Effector memory CD4-positive, alpha-beta T cell (primary cell): ENCODE measurements around the gene UBE4A.

ENCODE experiments used
- DNase-seq, 3 donors: peaks; one replicate each; pipeline ENCODE4 v3.0.0-alpha.2; 2020
- H3K27ac ChIP-seq: 2 replicates; pipeline ENCODE4 v1.7.0; 2013; ENCODE audit warnings: mild to moderate bottlenecking, low read length, moderate library complexity; ENCODE audit not compliant: insufficient read depth, poor library complexity, severe bottlenecking
- H3K27me3 ChIP-seq: replicated peaks from 2 replicates; pipeline ENCODE4 v1.7.0; 2013; ENCODE audit warnings: mild to moderate bottlenecking, low read length; ENCODE audit not compliant: insufficient read depth, control insufficient read depth, poor library complexity, severe bottlenecking
- H3K36me3 ChIP-seq: 2 replicates; pipeline ENCODE4 v1.7.0; 2013; ENCODE audit warnings: mild to moderate bottlenecking, low read length, moderate library complexity; ENCODE audit not compliant: control insufficient read depth, insufficient read depth
- H3K4me1 ChIP-seq: 2 replicates; pipeline ENCODE4 v1.7.0; 2013; ENCODE audit warnings: low read length, mild to moderate bottlenecking; ENCODE audit not compliant: control insufficient read depth, insufficient read depth, poor library complexity, severe bottlenecking
- H3K4me3 ChIP-seq: 2 replicates; pipeline ENCODE4 v1.7.0; 2013; ENCODE audit warnings: low read length, low read depth, mild to moderate bottlenecking; ENCODE audit not compliant: insufficient read depth, poor library complexity, severe bottlenecking
- H3K9me3 ChIP-seq: 2 replicates; pipeline ENCODE4 v1.7.0; 2013; ENCODE audit warnings: mild to moderate bottlenecking, low read length, moderate library complexity; ENCODE audit not compliant: control insufficient read depth

The UBE4A gene

GRCh38 chr11:118364956-118365615 is 5.7 kb downstream of the UBE4A start:
- Histone ChIP-seq H3K36me3 (peaks cover 56% of the 10 kb centered on the region), H3K9me3 (no peaks in the 10 kb centered on the region), H3K4me3 (no peak overlapping the region), H3K27ac (no peak overlapping the region), H3K27me3 (no peaks in the 10 kb centered on the region), H3K4me1 (no peaks in the 10 kb centered on the region)
- no peak for DNase-seq

GRCh38 chr11:118366287-118366686 is 6.9 kb downstream of the UBE4A start:
- Histone ChIP-seq H3K4me3 (no peak overlapping the region), H3K36me3 (peaks cover 68% of the 10 kb centered on the region), H3K4me1 (no peaks in the 10 kb centered on the region), H3K9me3 (no peaks in the 10 kb centered on the region), H3K27me3 (no peaks in the 10 kb centered on the region), H3K27ac (no peak overlapping the region)
- DNase-seq: no peak

- H3K4me1 ChIP-seq: no peaks in the 10 kb centered on the region
- no peaks in the 10 kb centered on the region for H3K9me3 ChIP-seq
- peaks cover 98% of the 10 kb centered on the region for H3K36me3 ChIP-seq
These were observed 11.4 kb downstream of the UBE4A start for GRCh38 chr11:118370774-118371173.

DNA sequence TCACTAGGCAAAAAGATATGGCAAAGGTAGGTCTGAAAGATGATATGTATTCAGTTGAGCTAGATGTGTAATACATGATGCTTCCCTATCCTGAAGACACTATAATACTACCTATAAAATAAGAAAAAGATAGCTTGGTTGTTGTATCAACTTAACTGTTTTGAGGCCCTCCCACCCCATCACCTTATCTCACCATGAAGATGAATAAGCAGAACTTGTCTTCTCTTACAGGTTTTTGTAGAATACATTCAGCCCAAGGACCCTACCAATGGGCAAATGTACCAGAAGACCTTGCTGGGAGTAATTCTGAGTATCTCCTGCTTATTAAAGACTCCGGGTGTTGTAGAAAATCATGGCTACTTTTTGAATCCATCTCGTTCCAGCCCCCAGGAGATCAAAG is 13.9 kb downstream of the UBE4A start:
- Histone ChIP-seq H3K36me3 (peaks cover 96% of the 10 kb centered on the region), H3K27me3 (no peaks in the 10 kb centered on the region), H3K4me3 (no peak overlapping the region), H3K27ac (no peak overlapping the region), H3K9me3 (no peaks in the 10 kb centered on the region), H3K4me1 (no peaks in the 10 kb centered on the region)
- DNase-seq: no peak

More at GRCh38 chr11:118370774-118371173, 11.4 kb downstream of the UBE4A start:
- Histone ChIP-seq H3K4me3 (no peak overlapping the region), H3K27me3 (no peaks in the 10 kb centered on the region), H3K27ac (no peak overlapping the region)
- DNase-seq: no peak

DNA sequence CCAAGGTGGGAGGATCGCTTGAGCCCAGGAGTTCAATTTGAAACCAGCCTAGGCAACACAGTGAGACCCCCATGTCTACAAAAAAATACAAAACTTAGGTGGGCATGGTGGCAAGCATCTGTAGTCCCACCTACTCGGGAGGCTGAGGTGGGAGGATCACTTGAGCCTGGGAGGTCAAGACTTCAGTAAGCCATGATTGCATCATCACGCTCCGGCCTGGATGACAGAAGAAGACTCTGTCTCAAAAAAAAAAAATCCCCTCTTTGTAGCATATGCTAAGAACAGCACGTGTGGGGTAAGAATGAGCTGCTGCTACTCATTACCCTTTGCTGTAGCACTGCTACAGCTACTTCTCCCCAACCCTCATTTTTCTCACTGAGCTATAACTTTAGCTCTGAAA is 14.5 kb downstream of the UBE4A start:
- Histone ChIP-seq H3K4me1 (no peaks in the 10 kb centered on the region), H3K27ac (no peak overlapping the region), H3K9me3 (no peaks in the 10 kb centered on the region), H3K27me3 (no peaks in the 10 kb centered on the region), H3K36me3 (peaks cover 96% of the 10 kb centered on the region), H3K4me3 (no peak overlapping the region)
- DNase-seq: no peak

DNA sequence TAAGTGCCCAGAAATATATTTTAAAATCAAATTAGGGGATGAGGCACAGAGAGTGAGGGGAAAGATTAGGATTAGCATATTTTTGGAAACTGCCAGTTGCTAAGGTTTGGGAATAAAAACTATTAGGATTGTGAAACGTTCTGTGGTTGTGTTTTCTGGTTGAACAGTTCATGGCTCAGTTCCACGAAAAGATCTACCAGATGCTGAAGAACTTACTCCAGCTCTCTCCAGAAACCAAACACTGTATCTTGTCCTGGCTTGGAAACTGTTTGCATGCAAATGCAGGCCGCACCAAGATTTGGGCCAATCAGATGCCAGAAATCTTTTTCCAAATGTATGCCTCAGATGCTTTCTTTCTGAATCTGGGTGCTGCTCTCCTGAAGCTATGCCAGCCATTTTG is 15.3 kb downstream of the UBE4A start:
- H3K27ac ChIP-seq: no peak overlapping the region
- H3K4me1 ChIP-seq: no peaks in the 10 kb centered on the region
- H3K27me3 ChIP-seq: no peaks in the 10 kb centered on the region
- no peak for DNase-seq
- peaks cover 95% of the 10 kb centered on the region for H3K36me3 ChIP-seq
- no peak overlapping the region for H3K4me3 ChIP-seq
- no peaks in the 10 kb centered on the region for H3K9me3 ChIP-seq

- Histone ChIP-seq H3K36me3 (peaks cover 95% of the 10 kb centered on the region), H3K4me3 (no peak overlapping the region), H3K27ac (no peak overlapping the region), H3K4me1 (no peaks in the 10 kb centered on the region), H3K27me3 (no peaks in the 10 kb centered on the region), H3K9me3 (no peaks in the 10 kb centered on the region)
- no peak for DNase-seq
These were observed 16.6 kb downstream of the UBE4A start for GRCh38 chr11:118375978-118376377.

GRCh38 chr11:118379497-118379896 is 20.1 kb downstream of the UBE4A start:
- no peaks in the 10 kb centered on the region for H3K4me1 ChIP-seq
- no peak for DNase-seq
- H3K36me3 ChIP-seq: peaks cover 94% of the 10 kb centered on the region
- H3K4me3 ChIP-seq: no peak overlapping the region
- H3K9me3 ChIP-seq: no peaks in the 10 kb centered on the region
- H3K27me3 ChIP-seq: no peaks in the 10 kb centered on the region
- no peak overlapping the region for H3K27ac ChIP-seq

DNA sequence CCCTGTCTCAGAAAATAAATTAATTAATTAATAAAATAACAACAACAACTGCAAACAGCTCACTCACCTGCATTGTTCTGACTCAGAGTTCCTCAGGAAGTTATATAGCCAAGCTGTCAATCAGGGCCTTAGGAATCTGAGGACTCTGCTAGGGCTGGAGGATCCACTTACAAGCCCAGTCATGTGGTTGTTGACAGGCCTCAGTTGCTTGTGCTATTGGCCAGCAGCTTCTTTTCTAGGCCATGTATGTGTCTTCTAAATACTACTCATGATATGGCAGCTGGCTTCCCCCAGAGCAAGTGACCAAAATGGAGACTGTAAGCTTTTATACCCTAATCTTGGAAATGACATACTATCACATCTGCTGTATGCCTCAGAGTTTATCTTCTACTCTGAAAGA is 21.2 kb downstream of the UBE4A start:
- Histone ChIP-seq H3K27me3 (no peaks in the 10 kb centered on the region), H3K4me1 (no peaks in the 10 kb centered on the region), H3K36me3 (peaks cover 94% of the 10 kb centered on the region), H3K27ac (no peak overlapping the region), H3K9me3 (no peaks in the 10 kb centered on the region), H3K4me3 (no peak overlapping the region)
- no peak for DNase-seq

DNA sequence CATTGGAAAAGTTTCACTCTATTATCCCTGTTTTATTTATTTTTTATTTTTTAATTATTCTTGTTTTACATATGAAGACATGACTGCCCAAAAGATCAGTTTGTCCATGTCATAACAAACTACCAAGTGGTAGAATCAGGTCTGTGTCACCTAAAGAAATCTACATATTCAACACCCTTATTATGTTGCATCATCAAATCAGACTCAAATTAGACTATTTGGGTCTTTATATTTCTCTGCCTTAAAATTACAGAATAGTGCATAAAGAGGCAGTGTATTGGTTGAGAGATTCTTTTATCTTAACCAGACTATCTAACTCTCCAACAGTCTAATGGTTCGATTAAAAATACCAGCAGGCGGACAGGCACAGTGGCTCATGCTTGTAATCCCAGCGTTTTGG is 23.6 kb downstream of the UBE4A start:
- Histone ChIP-seq H3K4me3 (no peak overlapping the region), H3K27ac (no peak overlapping the region), H3K4me1 (no peaks in the 10 kb centered on the region), H3K36me3 (peaks cover 98% of the 10 kb centered on the region), H3K9me3 (no peaks in the 10 kb centered on the region), H3K27me3 (no peaks in the 10 kb centered on the region)
- DNase-seq: no peak
